AG04449 (cell line): ENCODE results near the gene NID2.

Experiments used
- CTCF ChIA-PET: fragments of 350-600 bp; formaldehyde crosslinking; extraction: SDS; loops from one replicate; lab custom pipeline; 2021; ENCODE audit warnings: antibody characterized with exemption; lab: Yijun Ruan, JAX
- POLR2A ChIA-PET: fragments of 400-600, 350-600 bp; formaldehyde crosslinking; extraction: SDS; loops from one replicate; lab custom pipeline; 2020; ENCODE audit warnings: antibody characterized with exemption, inconsistent platforms; lab: Yijun Ruan, JAX
- DNase-seq: peaks from one replicate; pipeline ENCODE4 v3.0.0-alpha.2; 2010; ENCODE audit warnings: low read depth, low spot score
- H3K4me3 ChIP-seq: 2 replicates; pipeline ENCODE4 v1.5.1; 2011; ENCODE audit warnings: low read depth, mild to moderate bottlenecking, control low read depth, low read length
- CTCF ChIP-seq: IDR thresholded peaks from one replicate; pipeline ENCODE4 v1.5.1; 2011; ENCODE audit warnings: mild to moderate bottlenecking, moderate library complexity, low read length, control low read depth, inconsistent platforms; ENCODE audit not compliant: insufficient read depth; ENCODE audit errors: missing control alignments

NID2 gene

GRCh38 chr14:52063052-52063462 is 5.8 kb downstream of the NID2 start:
- no peak for DNase-seq
- no peak for TF ChIP-seq CTCF
- POLR2A ChIA-PET = no interaction called here
- H3K4me3 ChIP-seq = no peak overlapping the region
- CTCF ChIA-PET = interaction anchor here (1.7 kb wide), 1 partner anchor 15 kb away, joined by 4 read pairs; no protein-coding TSS in a partner anchor

GRCh38 chr14:52061890-52062289 is 7.0 kb downstream of the NID2 start:
- TF ChIP-seq CTCF = no peak
- CTCF ChIA-PET = interaction anchor here (1.2 to 1.7 kb wide), 2 partner anchors 14 to 21 kb away, joined by 4 to 6 read pairs; no protein-coding TSS in a partner anchor
- POLR2A ChIA-PET = no interaction called here
- H3K4me3 ChIP-seq = no peak overlapping the region
- no peak for DNase-seq

GRCh38 chr14:52061390-52061789 is 7.5 kb downstream of the NID2 start:
- no peak for TF ChIP-seq CTCF
- no peak overlapping the region for H3K4me3 ChIP-seq
- CTCF ChIA-PET = interaction anchor here (1.2 kb wide), 1 partner anchor 21 kb away, joined by 6 read pairs; no protein-coding TSS in a partner anchor
- DNase-seq = no peak
- POLR2A ChIA-PET = no interaction called here

GRCh38 chr14:52060080-52060479 is 8.8 kb downstream of the NID2 start:
- no peak overlapping the region for H3K4me3 ChIP-seq
- no peak for TF ChIP-seq CTCF
- ChIA-PET CTCF (interaction anchor here (1.0 kb wide), 1 partner anchor 9 kb away, joined by 3 read pairs; no protein-coding TSS in a partner anchor), POLR2A (no interaction called here)
- no peak for DNase-seq

- POLR2A ChIA-PET = interaction anchor here (0.6 kb wide), 1 partner anchor 12 kb away, joined by 3 read pairs; no protein-coding TSS in a partner anchor
- no peak for DNase-seq
- no peak for TF ChIP-seq CTCF
- CTCF ChIA-PET = interaction anchor here (1.7 kb wide), 1 partner anchor 17 kb away, joined by 6 read pairs; no protein-coding TSS in a partner anchor
- H3K4me3 ChIP-seq = no peak overlapping the region
Measured at GRCh38 chr14:52059649-52060048, 9.2 kb downstream of the NID2 start.

- DNase-seq = no peak
- CTCF ChIA-PET = interaction anchor here (1.2 to 1.7 kb wide), 2 partner anchors 15 to 73 kb away, joined by 3 to 6 read pairs; no protein-coding TSS in a partner anchor
- POLR2A ChIA-PET = interaction anchor here (0.9 kb wide), 1 partner anchor 10 kb away, joined by 3 read pairs; the partner anchor contains the start of gene NID2
- TF ChIP-seq CTCF = no peak
- H3K4me3 ChIP-seq = no peak overlapping the region
Measured at GRCh38 chr14:52058341-52058740, 10.5 kb downstream of the NID2 start.
